Measurements from ENCODE around the gene SPATA31D1.

Gene SPATA31D1

DNA sequence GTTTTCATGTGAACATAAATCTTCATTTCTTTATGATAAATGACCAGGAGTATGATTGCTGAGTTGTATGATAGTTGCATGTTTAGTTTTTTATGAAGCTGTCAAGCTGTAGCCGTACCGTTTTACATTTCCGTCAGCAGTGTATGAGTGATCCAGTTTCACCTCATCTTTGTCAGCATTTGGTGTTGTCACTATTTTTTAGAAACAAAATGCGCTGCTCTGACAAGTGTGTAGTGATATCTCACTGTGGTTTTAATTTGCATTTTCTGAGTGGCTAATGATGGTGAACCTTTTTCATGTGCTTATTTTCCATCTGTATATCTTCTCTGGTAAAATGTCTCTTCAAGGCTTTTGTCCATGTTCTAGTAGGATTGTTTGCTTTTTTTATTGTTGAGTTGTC is 6.7 kb upstream of the SPATA31D1 start:
- Histone ChIP-seq H3K4me1 (ENCODE audit: control insufficient read depth in 1 of 2, insufficient read depth in 1 of 2, low read depth in 1 of 2, low read length in 1 of 2) (no peaks in the 10 kb centered on the region), H3K4me3 (ENCODE audit: low read depth in 1 of 2, low read length in 1 of 2) (no peak overlapping the region), H3K36me3 (no peaks in the 10 kb centered on the region), H3K27me3 (no peaks in the 10 kb centered on the region), H3K9me3 (no peaks in the 10 kb centered on the region), H3K27ac (no peak overlapping the region)
- TF ChIP-seq, protein P1, sequence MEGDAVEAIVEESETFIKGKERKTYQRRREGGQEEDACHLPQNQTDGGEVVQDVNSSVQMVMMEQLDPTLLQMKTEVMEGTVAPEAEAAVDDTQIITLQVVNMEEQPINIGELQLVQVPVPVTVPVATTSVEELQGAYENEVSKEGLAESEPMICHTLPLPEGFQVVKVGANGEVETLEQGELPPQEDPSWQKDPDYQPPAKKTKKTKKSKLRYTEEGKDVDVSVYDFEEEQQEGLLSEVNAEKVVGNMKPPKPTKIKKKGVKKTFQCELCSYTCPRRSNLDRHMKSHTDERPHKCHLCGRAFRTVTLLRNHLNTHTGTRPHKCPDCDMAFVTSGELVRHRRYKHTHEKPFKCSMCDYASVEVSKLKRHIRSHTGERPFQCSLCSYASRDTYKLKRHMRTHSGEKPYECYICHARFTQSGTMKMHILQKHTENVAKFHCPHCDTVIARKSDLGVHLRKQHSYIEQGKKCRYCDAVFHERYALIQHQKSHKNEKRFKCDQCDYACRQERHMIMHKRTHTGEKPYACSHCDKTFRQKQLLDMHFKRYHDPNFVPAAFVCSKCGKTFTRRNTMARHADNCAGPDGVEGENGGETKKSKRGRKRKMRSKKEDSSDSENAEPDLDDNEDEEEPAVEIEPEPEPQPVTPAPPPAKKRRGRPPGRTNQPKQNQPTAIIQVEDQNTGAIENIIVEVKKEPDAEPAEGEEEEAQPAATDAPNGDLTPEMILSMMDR (IDR thresholded peaks at IDR 0.05): no peak

DNA sequence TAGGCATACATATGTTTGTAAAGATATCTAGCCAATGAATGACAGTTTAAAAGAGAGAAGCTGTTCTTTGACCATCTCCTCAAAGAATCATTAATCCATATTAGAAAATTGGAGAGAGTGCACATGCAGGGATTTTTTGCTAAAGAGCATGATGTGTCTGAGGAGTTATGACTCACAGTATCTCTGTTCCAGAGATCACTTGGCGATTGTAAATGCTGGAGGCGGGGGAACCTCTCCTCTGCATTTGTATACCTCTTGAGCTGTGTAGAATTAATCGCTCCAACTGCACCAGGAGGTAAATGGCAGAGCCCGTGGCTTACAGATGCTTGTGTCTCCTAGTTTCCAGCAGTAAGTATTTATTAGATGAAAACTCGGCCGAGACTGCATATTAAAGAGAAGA is 3.6 kb upstream of the SPATA31D1 start:
- Histone ChIP-seq H3K4me3 (ENCODE audit: low read depth in 1 of 2, low read length in 1 of 2) (no peak overlapping the region), H3K27ac (no peak overlapping the region), H3K27me3 (no peaks in the 10 kb centered on the region), H3K9me3 (no peaks in the 10 kb centered on the region), H3K4me1 (ENCODE audit: control insufficient read depth in 1 of 2, insufficient read depth in 1 of 2, low read depth in 1 of 2, low read length in 1 of 2) (no peaks in the 10 kb centered on the region), H3K36me3 (no peaks in the 10 kb centered on the region)
- TF ChIP-seq, protein P1 (IDR thresholded peaks at IDR 0.05): no peak

DNA sequence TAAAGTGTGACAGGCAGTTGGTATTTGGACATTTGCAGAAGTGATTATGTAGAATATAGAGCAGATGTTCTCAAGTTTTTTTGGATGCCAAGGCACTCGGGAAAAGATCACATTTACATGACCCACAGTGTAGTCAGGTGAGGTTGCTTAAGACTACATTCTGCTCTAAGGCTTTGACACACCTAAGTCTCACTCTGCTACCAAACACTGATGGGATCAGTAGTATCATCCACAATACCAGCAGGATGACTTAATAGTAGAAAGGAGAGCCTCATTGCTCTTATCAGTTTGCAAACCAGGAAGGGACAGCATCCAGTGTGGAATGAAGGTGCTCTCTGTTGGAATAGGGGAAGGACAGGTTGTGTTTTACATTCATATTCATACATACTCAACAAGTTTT is 2.5 kb upstream of the SPATA31D1 start:
- H3K4me3 ChIP-seq (ENCODE audit: low read depth in 1 of 2, low read length in 1 of 2): no peak overlapping the region
- TF ChIP-seq, protein P1 (IDR thresholded peaks at IDR 0.05): no peak
- no peaks in the 10 kb centered on the region for H3K36me3 ChIP-seq
- no peak overlapping the region for H3K27ac ChIP-seq
- no peaks in the 10 kb centered on the region for H3K9me3 ChIP-seq
- no peaks in the 10 kb centered on the region for H3K27me3 ChIP-seq
- H3K4me1 ChIP-seq (ENCODE audit: control insufficient read depth in 1 of 2, insufficient read depth in 1 of 2, low read depth in 1 of 2, low read length in 1 of 2): no peaks in the 10 kb centered on the region

DNA sequence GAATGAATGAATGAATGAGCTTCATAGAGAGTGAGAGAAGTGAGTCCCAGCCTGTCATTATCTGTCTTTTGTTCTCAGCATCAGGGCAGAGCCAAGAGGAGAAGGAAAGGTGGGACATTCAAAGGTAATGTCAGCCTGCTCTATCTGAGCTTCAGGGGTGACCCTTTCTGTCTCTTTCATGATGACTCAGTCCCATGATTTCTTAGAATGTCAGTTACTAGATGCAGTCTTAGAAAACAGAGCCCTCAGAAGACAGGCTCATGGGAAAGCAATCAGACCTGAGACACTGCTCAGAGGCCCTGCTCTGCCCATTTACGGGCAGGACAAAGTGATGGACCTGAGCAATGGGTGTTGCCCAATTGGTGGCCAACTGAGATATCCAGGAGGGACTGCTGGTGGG is 1.1 kb downstream of the SPATA31D1 start:
- no peaks in the 10 kb centered on the region for H3K36me3 ChIP-seq
- TF ChIP-seq, protein P1 (IDR thresholded peaks at IDR 0.05): no peak

DNA sequence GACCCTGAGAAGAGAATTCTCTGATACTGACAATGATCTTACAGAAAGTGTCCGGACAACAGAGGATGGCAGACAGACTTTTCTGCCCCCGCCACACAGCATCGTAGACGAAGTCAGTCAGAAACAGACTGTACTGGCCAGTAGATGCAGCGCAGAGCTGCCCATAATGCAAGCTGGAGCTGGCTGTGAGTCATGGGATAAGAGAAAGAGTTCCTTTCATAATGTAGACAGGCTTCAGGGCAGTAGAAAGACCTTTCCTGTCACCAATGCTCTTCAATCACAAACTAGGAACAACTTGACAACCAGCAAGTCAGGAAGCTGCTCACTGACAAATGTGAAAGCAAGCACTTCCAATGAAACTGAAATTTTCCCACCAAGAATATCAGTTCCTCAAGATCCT is 5.1 kb downstream of the SPATA31D1 start:
- H3K36me3 ChIP-seq: no peaks in the 10 kb centered on the region
- no peaks in the 10 kb centered on the region for H3K27me3 ChIP-seq
- H3K4me3 ChIP-seq (ENCODE audit: low read depth in 1 of 2, low read length in 1 of 2): no peak overlapping the region
- TF ChIP-seq, protein P1 (IDR thresholded peaks at IDR 0.05): no peak
- H3K4me1 ChIP-seq (ENCODE audit: control insufficient read depth in 1 of 2, insufficient read depth in 1 of 2, low read depth in 1 of 2, low read length in 1 of 2): no peaks in the 10 kb centered on the region
- no peak overlapping the region for H3K27ac ChIP-seq
- no peaks in the 10 kb centered on the region for H3K9me3 ChIP-seq

More for the DNA sequence above, 1.1 kb downstream of the SPATA31D1 start:
- Histone ChIP-seq H3K4me1 (ENCODE audit: control insufficient read depth in 1 of 2, insufficient read depth in 1 of 2, low read depth in 1 of 2, low read length in 1 of 2) (no peaks in the 10 kb centered on the region), H3K27ac (no peak overlapping the region), H3K9me3 (no peaks in the 10 kb centered on the region), H3K4me3 (ENCODE audit: low read depth in 1 of 2, low read length in 1 of 2) (no peak overlapping the region), H3K27me3 (no peaks in the 10 kb centered on the region)

DNA sequence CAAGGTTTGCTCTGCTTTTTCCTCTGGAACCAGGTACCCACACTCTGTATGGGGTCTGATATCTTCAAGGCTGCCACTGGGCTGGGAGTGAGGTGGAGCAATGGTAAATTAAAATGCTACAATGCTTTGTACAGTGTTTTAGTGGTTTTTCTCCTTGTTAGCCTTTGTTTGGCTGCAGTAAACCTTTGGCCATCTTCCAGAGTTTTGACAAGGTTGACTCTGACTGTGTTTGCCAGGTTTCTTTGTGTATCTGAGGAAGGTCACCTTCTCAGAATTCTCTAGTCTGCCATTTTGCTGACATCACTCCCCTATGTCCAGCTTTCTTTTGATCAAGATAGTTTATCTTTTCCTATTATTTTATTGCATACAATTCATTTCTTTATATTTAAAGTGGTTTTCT is 11.2 kb downstream of the SPATA31D1 start:
- Histone ChIP-seq H3K27ac (no peak overlapping the region), H3K36me3 (no peaks in the 10 kb centered on the region), H3K4me3 (ENCODE audit: low read depth in 1 of 2, low read length in 1 of 2) (no peak overlapping the region), H3K9me3 (no peaks in the 10 kb centered on the region), H3K27me3 (no peaks in the 10 kb centered on the region), H3K4me1 (ENCODE audit: control insufficient read depth in 1 of 2, insufficient read depth in 1 of 2, low read depth in 1 of 2, low read length in 1 of 2) (no peaks in the 10 kb centered on the region)
- TF ChIP-seq, protein P1 (IDR thresholded peaks at IDR 0.05): no peak

Measured in neutrophil (primary cell).